Pancreas (tissue), 10 donors: ENCODE measurements around the gene POFUT1. TPM values are rescaled to one million over a fixed set of nuclear protein-coding genes. Genes with fewer than 3 reads are reported as not detected.
"Not testable (repeated sequence)": the region's sequence is repeated elsewhere in the genome, so short reads cannot be mapped to it uniquely, and the experiment has no call there.

Experiments used
- ATAC-seq, 4 donors: fragments of 200-7000 bp; cut with Tn5 transposase; one replicate each; pipeline versions ENCODE4 v1.8.0 to v1.9.1; 2020; ENCODE audit warnings: mild to moderate bottlenecking in 4 of 4, moderate library complexity in 4 of 4
- DNase-seq, 6 donors: peaks; one replicate each; pipeline ENCODE4 v3.0.0-alpha.2; 2020
- FAIRE-seq: peaks from 2 replicates; lab custom pipeline; 2012; peaks lifted over from hg19 to GRCh38; lab: Jason Lieb, UNC
- H3K27ac ChIP-seq, 4 donors: fragments of 200-600 bp; sonication (generic); 1 replicate in 3 of 4; 2 replicates in 1 of 4; pipeline versions ENCODE4 v1.5.0 to v1.8.0; 2020
- H3K27me3 ChIP-seq, 4 donors: fragments of 200-600 bp; one replicate each; pipeline ENCODE4 v1.8.0; 2021
- H3K36me3 ChIP-seq, 3 donors: fragments of 200-600 bp; sonication (generic) in 1 of 3; one replicate each; pipeline versions ENCODE4 v1.5.0 to v1.8.0; 2020 to 2021
- H3K4me1 ChIP-seq, 3 donors: fragments of 200-600 bp; one replicate each; pipeline ENCODE4 v1.8.0; 2021
- H3K4me3 ChIP-seq, 4 donors: fragments of 200-600 bp; sonication (generic) in 2 of 4; one replicate each; pipeline versions ENCODE4 v1.5.0 to v1.8.0; 2020 to 2021
- H3K9me3 ChIP-seq, 4 donors: fragments of 200-600 bp; one replicate each; pipeline ENCODE4 v1.8.0; 2021
- WGBS, 2 donors: extraction: QIAGEN DNeasy Blood & Tissue Kit; methylation state at CpG; one replicate each; pipeline ENCODE4 v1.1.7; 2013; 5-methylcytosine and 5-hydroxymethylcytosine counted together
- intact Hi-C, 3 donors: fragments of 100-400 bp; cut with DNase I; formaldehyde crosslinking; loops; one replicate each; pipeline versions ENCODE4 v1.11.1 to v1.14.2; 2022
- polyA plus RNA-seq, 2 donors: library from polyadenylated mRNA; stranded (reverse); fragments of 200-250 nt; gene quantifications; one replicate each; pipeline ENCODE4 v1.2.3, GENCODE V29; 2013
- total RNA-seq, 6 donors: library from RNA; stranded (reverse); fragmentation: NEBNext Ultra II Directional in 4 of 6; extraction: Animal tissue kit (Norgen Biotek cat#: 25700) in 4 of 6; gene quantifications; one replicate each; pipeline versions ENCODE4 v1.2.1 to v1.2.4, GENCODE V29; 2021 to 2023
- TF ChIP-seq, protein P1 (sequence below), 4 donors: fragments of 200-600 bp; sonication (generic) in 3 of 4; IDR thresholded peaks; one replicate each; pipeline versions ENCODE4 v1.5.0 to v1.8.0; 2021; ENCODE audit warnings: antibody characterized with exemption in 4 of 4
- donor health status: healthy with polysubstance abuse.
- donor health status: DM: no; HTN: no; CAD: no; lungs with moderate emphysema.
- donor health status: DM: no; HTN: no; CAD: no.
- donor health status: control.
- donor health status: control.
- donor health status: Bipolar disorder and iron deficiency.
- donor health status: DM: yes; HTN: yes; CAD: no.
- donor health status: DM: no; HTN: no; CAD: no.
- donor health status: DM: no; HTN: no; CAD: no.
- donor health status: DM: yes; HTN: yes; CAD: no.

POFUT1 gene
- total and polyA plus RNA-seq, 8 donors = 7.3 to 20.7 (median 14.9) TPM

DNA sequence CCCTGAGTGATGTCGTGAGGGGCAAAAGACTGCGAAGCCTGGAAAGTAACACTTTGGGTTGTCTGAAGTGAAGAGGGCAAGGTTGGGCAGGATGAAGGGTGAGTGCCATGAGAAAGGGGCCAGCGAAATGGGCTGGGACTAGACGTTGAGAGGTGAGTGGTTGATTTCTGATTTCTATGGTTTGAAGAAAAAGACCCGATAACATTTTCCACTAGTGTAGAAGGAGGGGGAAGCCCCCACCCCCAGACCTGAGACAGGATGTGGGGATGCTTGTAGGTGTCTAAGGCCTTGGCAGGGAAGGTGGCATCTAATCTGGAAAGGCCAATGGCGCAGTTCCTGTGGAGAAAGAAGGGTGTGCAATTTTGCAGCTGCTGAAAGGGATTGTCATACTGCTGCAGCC lies 44.5 kb downstream of the POFUT1 start:
- Histone ChIP-seq H3K27me3 (no peaks in the 10 kb centered on the region), H3K9me3 (no peaks in the 10 kb centered on the region), H3K36me3 (no peaks in the 10 kb centered on the region), H3K27ac (no peak overlapping the region), H3K4me1 (peaks cover 0 to 6% (median 5%) of the 10 kb centered on the region in 3 donors), H3K4me3 (no peak overlapping the region)
- TF ChIP-seq, protein P1, sequence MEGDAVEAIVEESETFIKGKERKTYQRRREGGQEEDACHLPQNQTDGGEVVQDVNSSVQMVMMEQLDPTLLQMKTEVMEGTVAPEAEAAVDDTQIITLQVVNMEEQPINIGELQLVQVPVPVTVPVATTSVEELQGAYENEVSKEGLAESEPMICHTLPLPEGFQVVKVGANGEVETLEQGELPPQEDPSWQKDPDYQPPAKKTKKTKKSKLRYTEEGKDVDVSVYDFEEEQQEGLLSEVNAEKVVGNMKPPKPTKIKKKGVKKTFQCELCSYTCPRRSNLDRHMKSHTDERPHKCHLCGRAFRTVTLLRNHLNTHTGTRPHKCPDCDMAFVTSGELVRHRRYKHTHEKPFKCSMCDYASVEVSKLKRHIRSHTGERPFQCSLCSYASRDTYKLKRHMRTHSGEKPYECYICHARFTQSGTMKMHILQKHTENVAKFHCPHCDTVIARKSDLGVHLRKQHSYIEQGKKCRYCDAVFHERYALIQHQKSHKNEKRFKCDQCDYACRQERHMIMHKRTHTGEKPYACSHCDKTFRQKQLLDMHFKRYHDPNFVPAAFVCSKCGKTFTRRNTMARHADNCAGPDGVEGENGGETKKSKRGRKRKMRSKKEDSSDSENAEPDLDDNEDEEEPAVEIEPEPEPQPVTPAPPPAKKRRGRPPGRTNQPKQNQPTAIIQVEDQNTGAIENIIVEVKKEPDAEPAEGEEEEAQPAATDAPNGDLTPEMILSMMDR (IDR thresholded peaks at IDR 0.05) = no peak
- 84 to 92% methylated on average over 6 of the region's 6 CpGs for WGBS, 2 donors
- intact Hi-C loops = no loop called here
- ATAC-seq = no peak
- DNase-seq = no peak
- FAIRE-seq = no peak

DNA sequence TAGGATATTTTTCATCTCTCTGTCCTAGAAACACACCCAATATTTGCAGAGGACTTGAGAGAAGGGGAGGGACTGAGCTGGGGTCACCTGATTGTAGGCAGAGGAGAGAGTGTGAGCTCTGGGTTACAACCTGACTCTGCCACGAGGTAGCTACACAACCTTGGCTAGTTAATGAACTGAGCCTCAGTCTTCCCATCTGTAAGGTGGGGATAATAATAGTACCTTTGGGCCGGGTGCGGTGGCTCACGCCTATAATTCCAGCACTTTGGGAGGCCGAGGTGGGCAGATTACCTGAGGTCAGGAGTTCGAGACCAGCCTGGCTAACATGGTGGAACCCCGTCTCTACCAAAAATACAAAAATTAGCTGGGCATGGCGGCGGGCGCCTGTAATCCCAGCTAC lies 53.3 kb downstream of the POFUT1 start:
- H3K27me3 ChIP-seq, FAIRE-seq, H3K36me3 ChIP-seq, DNase-seq, H3K4me1 ChIP-seq, H3K9me3 ChIP-seq, H3K27ac ChIP-seq, ATAC-seq, intact Hi-C loops, H3K4me3 ChIP-seq: not testable (repeated sequence)
- WGBS, 2 donors = 91 to 92% methylated on average over 10 of the region's 10 CpGs

DNA sequence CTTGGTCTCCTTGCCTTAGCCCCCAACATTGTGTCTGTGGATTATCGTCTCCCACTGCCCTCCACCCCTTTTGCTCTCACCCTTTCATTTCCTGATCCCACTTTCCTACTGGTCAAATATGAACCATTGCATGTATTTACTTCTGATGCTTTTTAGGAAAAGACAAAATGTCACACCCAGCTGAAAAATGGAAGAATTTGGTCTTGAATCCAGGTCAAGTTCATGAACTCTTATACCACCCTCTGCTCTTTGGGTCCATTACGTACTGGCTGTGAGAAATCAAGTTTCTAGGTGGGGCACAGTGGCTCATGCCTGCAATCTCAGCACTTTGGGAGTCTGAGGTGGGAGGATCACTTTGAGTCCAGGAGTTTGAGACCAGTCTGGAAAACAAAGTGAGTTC lies 54.0 kb downstream of the POFUT1 start:
- Histone ChIP-seq H3K4me3 (no peak overlapping the region), H3K4me1 (peaks cover 0 to under 1% (median 0%) of the 10 kb centered on the region in 3 donors), H3K9me3 (no peaks in the 10 kb centered on the region), H3K27ac (no peak overlapping the region), H3K27me3 (no peaks in the 10 kb centered on the region), H3K36me3 (no peaks in the 10 kb centered on the region)
- WGBS, 2 donors = 93 to 94% methylated on average over 2 of the region's 2 CpGs
- TF ChIP-seq, protein P1 (IDR thresholded peaks at IDR 0.05) = no peak
- ATAC-seq (no peak), FAIRE-seq (no peak), DNase-seq (no peak)
- intact Hi-C loops = no loop called here

DNA sequence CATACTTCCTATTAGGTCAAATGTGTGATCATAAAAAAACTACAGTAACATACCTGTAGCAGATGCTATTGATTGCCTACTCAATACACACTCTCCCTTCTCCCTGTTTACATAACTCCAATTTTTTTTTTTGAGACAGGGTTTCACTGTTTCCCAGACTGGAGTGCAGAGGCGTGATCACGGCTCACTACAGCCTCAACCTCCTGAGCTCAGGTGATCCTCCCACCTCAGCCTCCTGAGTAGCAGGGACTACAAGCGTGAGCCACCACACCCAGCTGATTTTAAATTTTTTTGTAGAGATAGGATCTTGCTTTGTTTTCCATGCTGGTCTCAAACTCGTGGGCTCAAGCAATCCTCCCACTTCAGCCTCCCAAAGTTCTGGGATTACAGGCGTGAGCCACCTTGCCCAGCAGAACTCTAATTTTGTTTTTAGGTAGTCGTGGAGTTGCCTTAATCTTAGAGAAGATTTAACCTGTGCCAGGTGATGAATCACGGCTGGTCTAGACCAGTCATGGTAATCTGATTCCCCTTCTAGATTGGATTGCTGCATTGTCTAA lies 55.8 kb downstream of the POFUT1 start:
- FAIRE-seq (no peak), DNase-seq (no peak), ATAC-seq (peak in 2 of 4 donors; percentile 33 to 87)
- TF ChIP-seq, protein P1 (IDR thresholded peaks at IDR 0.05) = no peak
- no peaks in the 10 kb centered on the region for H3K27me3 ChIP-seq
- H3K9me3 ChIP-seq = no peaks in the 10 kb centered on the region
- H3K27ac ChIP-seq = no peak overlapping the region
- no peaks in the 10 kb centered on the region for H3K4me1 ChIP-seq
- WGBS, 2 donors = 46 to 52% methylated on average over 7 of the region's 7 CpGs
- intact Hi-C loops = no loop called here
- H3K4me3 ChIP-seq = no peak overlapping the region
- H3K36me3 ChIP-seq = no peaks in the 10 kb centered on the region

DNA sequence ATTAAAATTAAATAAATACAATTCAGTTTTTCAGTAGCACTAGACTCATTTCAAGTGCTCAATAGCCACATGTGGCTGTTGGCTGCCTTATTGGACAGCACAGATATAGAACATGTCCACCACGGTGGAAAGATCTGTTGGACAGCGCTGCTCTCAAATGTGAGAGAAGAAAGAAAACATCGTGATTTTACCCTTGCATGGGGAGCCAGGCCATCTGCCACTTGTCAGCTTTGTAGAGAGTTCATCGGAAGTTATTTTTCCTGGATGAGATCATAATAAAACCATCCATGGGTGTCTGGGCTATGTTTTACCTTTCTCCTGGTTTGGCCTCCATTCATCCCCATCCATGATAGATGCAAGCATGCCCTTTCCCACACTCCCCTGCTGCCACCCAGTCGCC lies 63.9 kb downstream of the POFUT1 start:
- H3K27me3 ChIP-seq = no peaks in the 10 kb centered on the region
- H3K4me3 ChIP-seq = no peak overlapping the region
- H3K36me3 ChIP-seq = no peaks in the 10 kb centered on the region
- H3K27ac ChIP-seq = no peak overlapping the region
- TF ChIP-seq, protein P1 (IDR thresholded peaks at IDR 0.05) = no peak
- no peak for DNase-seq
- 72 to 75% methylated on average over 5 of the region's 5 CpGs for WGBS, 2 donors
- ATAC-seq = no peak
- H3K9me3 ChIP-seq = no peaks in the 10 kb centered on the region
- FAIRE-seq = no peak
- no peaks in the 10 kb centered on the region for H3K4me1 ChIP-seq
- intact Hi-C loops = no loop called here
